Spinal cord (tissue), 10 donors: ENCODE data around the gene ZNF800. TPM values are rescaled to one million over a fixed set of nuclear protein-coding genes. Genes with fewer than 3 reads are reported as not detected.

ENCODE experiments used
- DNase-seq, 6 donors: peaks; one replicate each; pipeline versions ENCODE4 v3.0.0 to v3.0.0-alpha.2; 2013 to 2015; ENCODE audit warnings: low spot score in 6 of 6, low read depth in 4 of 6
- H3K27ac ChIP-seq: one replicate; pipeline ENCODE4 v1.5.1; 2013; ENCODE audit warnings: low read depth, low read length, control low read depth
- H3K27me3 ChIP-seq: one replicate; pipeline ENCODE4 v1.6.1; 2013; ENCODE audit warnings: low read length; ENCODE audit not compliant: control insufficient read depth, insufficient read depth
- H3K36me3 ChIP-seq: one replicate; pipeline ENCODE4 v1.6.1; 2013; ENCODE audit warnings: low read length; ENCODE audit not compliant: control insufficient read depth, insufficient read depth
- H3K4me1 ChIP-seq: one replicate; pipeline ENCODE4 v1.6.1; 2013; ENCODE audit warnings: low read length; ENCODE audit not compliant: control insufficient read depth, insufficient read depth
- H3K4me3 ChIP-seq: one replicate; pipeline ENCODE4 v1.5.1; 2013; ENCODE audit warnings: low read depth, low read length, control low read depth
- H3K9me3 ChIP-seq: one replicate; pipeline ENCODE4 v1.6.1; 2013; ENCODE audit warnings: low read length; ENCODE audit not compliant: control insufficient read depth, insufficient read depth
- WGBS: methylation state at CpG from one replicate; pipeline ENCODE4 v1.1.5; 2013; ENCODE audit warnings: missing lambda C conversion rate; ENCODE audit not compliant: insufficient coverage; 5-methylcytosine and 5-hydroxymethylcytosine counted together
- polyA plus RNA-seq, 2 donors: library from polyadenylated mRNA; unstranded; fragments of 120-200 nt; gene quantifications; one replicate each; pipeline ENCODE4 v1.2.1, GENCODE V29; 2013; ENCODE audit not compliant: insufficient read length in 2 of 2
- total RNA-seq, 2 donors: library from RNA; depleted of rRNA in 1 of 2; stranded (reverse); fragments of 120-200 nt in 1 of 2; fragments of >200 nt in 1 of 2; gene quantifications; one replicate each; pipeline versions ENCODE4 v1.2.3 to v1.2.4, GENCODE V29; 2013 to 2014
- donor health status: healthy.

ZNF800 gene
- total and polyA plus RNA-seq, 4 donors, result 18.5 to 39.5 (median 26.5) TPM

DNA sequence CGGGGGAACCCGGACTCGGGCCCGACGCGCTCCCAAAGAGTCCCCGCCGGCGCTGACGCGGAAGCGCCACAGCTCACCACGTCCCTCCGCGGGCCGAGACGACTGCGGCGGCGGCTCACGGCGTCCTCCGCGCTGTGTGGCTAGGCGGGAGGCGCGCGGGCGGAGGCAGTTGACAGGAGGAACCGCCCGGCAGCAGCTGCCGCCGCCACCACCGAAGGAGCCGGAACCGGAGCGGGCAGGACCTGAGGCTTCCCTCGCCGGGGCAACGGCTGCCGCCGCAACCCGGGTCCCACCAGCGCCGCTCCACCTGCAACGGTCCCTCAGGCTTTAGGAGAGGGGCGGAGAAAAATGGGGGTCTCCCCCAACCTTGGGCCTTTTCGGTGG is 334 bp downstream of the ZNF800 start:
- Histone ChIP-seq H3K27me3 (no peaks in the 10 kb centered on the region), H3K4me3 (peak overlapping the region; percentile 82), H3K27ac (peak overlapping the region; percentile 85), H3K4me1 (peaks cover 12% of the 10 kb centered on the region), H3K36me3 (peaks cover 3% of the 10 kb centered on the region), H3K9me3 (no peaks in the 10 kb centered on the region)
- WGBS, result under 1% methylated on average over 44 of the region's 48 CpGs
- peak in 5 of 6 donors; percentile 24 to 80 (median 26) for DNase-seq

DNA sequence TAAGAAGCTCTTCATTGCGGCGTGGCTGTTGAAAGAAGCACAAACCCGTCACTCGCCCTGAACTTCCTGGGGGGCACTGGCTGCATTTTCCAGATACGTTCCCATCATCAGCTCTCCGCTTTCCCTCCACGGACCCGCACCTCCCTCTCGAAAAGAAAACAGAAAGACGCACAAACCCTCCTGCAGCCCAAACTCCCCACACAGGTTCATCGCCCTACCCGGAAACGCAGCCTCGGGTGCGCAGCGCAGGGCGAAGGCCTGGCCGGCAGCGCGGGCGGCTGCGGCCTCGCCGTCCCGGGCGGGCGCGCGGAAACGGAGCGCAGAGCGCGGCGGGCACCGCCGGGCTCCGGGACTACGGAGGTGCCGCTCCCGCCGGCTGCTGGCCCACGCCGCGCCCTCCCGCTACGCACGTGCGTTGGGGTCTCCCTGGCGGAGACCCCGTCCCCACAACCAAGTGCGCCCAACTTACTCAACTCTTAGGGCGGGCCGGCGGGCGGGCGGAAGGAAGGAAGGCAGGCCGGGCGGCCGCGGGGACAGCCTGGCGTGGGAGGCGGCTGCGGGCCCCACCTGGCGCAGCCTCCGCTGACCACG is 822 bp downstream of the ZNF800 start:
- no peak overlapping the region for H3K27ac ChIP-seq
- WGBS, result under 1% methylated on average over 66 of the region's 66 CpGs
- peak in 2 of 6 donors; percentile 14 to 26 for DNase-seq

DNA sequence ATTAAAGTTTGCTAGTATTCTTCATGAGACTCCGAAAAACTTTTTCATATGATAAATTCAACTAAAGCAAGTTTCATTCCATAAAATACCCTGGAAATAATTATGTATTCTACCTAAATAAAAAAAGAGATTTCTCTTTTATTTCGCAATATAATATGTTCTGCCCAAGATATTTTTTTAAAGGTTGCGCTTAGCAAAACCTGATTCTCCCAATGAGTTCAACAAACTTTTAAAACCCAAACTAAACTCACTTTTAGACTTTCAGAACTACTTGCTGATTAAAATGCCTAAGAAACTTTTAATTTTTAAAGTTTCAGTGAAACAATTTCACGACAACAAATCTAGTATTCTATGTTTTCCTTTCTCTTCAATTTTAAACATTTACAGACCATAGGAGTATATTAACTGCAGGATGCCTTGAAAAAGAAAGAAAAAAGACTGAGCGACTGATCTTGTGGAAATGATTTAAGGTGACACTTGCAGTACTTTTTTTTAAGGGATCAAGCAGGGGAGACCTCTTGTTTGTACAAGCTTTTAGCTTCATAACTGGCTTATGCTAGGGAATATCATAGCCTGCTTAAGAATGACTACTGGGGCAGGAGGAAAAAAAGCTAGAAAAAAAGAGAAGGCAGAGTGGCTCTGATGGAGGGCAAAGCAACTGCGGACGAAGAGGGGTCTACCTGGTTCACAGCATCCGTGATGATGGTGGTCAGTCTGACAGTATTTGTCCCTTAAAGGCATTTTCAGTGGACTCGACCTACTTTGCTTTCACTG is 1.5 kb downstream of the ZNF800 start:
- Histone ChIP-seq H3K9me3 (no peaks in the 10 kb centered on the region), H3K4me3 (peak overlapping the region; percentile 82), H3K4me1 (peaks cover 12% of the 10 kb centered on the region), H3K27me3 (no peaks in the 10 kb centered on the region), H3K27ac (no peak overlapping the region), H3K36me3 (peaks cover 3% of the 10 kb centered on the region)
- no peak for DNase-seq
- WGBS, result 20% methylated on average over 5 of the region's 9 CpGs

More for the DNA sequence above, 822 bp downstream of the ZNF800 start:
- Histone ChIP-seq H3K36me3 (peaks cover 3% of the 10 kb centered on the region), H3K27me3 (no peaks in the 10 kb centered on the region), H3K9me3 (no peaks in the 10 kb centered on the region), H3K4me3 (peak overlapping the region; percentile 82), H3K4me1 (peaks cover 12% of the 10 kb centered on the region)

DNA sequence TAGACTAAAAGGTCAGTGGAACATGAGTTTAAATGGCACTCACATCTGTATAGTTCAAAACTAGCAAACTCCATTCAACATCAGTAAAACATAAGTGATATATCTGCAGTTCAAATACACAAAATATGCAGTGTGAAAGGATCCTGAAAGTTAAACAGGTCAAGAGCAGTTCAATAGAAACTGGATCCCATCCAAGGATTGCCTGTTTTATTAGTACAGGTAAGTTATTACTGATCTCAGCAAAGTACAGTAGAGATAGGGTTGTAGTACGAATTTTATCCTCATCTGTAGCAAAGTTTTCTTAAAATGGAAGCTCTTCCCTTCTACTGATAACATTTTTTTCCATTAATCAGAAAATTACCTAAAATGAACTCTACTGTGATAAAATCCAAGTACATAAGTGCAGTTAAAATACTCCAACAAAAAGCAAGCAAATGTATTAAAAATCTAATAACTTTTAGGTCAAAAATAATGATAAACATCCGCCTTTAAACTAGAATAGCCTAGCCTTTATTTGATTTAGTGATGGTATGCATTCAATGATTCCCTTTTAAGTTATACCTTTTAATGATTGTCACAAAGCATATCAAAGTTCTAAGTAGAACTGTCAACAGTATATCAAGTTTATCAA is 2.2 kb downstream of the ZNF800 start:
- Histone ChIP-seq H3K27me3 (no peaks in the 10 kb centered on the region), H3K9me3 (no peaks in the 10 kb centered on the region), H3K4me3 (no peak overlapping the region), H3K36me3 (peaks cover 3% of the 10 kb centered on the region), H3K4me1 (peaks cover 12% of the 10 kb centered on the region), H3K27ac (no peak overlapping the region)
- no CpG with 5 or more reads among the region's 2 CpGs for WGBS
- no peak for DNase-seq

GRCh38 chr7:127389321-127389720 is 3.2 kb downstream of the ZNF800 start:
- Histone ChIP-seq H3K27me3 (no peaks in the 10 kb centered on the region), H3K9me3 (no peaks in the 10 kb centered on the region), H3K27ac (no peak overlapping the region), H3K4me3 (no peak overlapping the region), H3K36me3 (peaks cover 3% of the 10 kb centered on the region), H3K4me1 (peaks cover 12% of the 10 kb centered on the region)
- DNase-seq, result no peak
- WGBS, result no CpG with 5 or more reads among the region's 1 CpG

DNA sequence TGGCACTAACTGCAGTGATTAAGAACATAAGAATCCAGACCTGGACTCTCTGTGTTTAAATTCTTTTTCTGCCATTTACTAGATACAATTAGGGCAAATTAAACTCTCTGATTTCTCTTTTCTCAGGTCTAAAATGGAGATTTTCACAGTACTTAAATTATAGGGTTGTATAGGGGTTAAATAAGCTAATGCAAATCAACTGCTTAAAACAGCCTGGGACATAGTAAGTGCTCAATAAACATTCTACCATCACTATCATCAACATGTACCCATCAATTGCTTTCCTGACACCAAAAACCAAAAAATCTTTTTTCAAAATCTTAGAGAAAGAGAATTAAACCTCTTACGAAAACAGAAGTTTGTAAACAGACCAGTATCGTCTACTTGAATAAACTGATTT is 4.5 kb downstream of the ZNF800 start:
- Histone ChIP-seq H3K4me1 (peaks cover 4% of the 10 kb centered on the region), H3K27me3 (no peaks in the 10 kb centered on the region), H3K36me3 (peaks cover 3% of the 10 kb centered on the region), H3K9me3 (no peaks in the 10 kb centered on the region), H3K4me3 (no peak overlapping the region), H3K27ac (no peak overlapping the region)
- DNase-seq, result no peak
- no CpG with 5 or more reads among the region's 2 CpGs for WGBS

GRCh38 chr7:127383123-127383835 is 9.2 kb downstream of the ZNF800 start:
- no peak for DNase-seq
- Histone ChIP-seq H3K27me3 (no peaks in the 10 kb centered on the region), H3K27ac (no peak overlapping the region), H3K36me3 (no peaks in the 10 kb centered on the region), H3K9me3 (no peaks in the 10 kb centered on the region), H3K4me1 (no peaks in the 10 kb centered on the region), H3K4me3 (no peak overlapping the region)
- WGBS, result no CpG with 5 or more reads among the region's 1 CpG

DNA sequence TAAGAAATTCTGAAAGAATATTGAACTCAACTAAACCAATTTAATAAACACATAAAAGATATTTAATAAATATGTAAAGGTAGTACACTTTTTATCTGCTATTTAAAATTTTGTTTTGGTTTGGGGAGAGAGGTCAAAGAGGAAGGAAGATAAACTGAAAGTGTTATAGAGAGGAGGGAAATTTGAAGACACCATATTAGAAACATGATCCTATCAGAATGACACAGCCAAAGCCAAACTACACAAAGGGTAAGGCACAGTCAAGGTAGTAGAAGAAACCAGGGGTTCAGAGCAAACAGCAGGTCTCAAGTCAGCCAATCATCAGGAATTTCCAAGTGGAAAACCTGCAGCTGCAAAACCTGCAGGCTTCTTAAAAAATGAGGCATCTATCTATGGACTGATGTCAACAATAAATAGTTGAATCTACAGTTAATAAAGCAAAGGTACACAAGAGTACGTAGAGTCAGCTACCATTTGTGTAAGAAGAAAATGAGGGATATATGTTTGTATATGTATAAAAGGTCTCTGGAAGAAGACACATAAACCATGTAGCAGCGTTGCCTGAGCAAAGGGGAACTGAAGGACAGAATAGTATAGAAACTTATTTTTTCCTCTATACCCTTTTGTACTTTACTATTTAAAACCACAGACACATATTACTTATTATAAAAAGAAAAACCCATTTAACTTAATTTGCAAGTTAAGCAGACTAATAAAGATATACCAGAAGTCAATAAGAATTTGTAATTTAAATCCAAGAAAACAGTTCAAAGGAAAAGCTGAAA is 10.0 kb downstream of the ZNF800 start:
- no peak overlapping the region for H3K27ac ChIP-seq
- WGBS, result no CpG with 5 or more reads among the region's 2 CpGs
- no peak for DNase-seq
- no peaks in the 10 kb centered on the region for H3K36me3 ChIP-seq
- no peaks in the 10 kb centered on the region for H3K27me3 ChIP-seq
- no peaks in the 10 kb centered on the region for H3K9me3 ChIP-seq
- H3K4me1 ChIP-seq, result no peaks in the 10 kb centered on the region
- H3K4me3 ChIP-seq, result no peak overlapping the region

GRCh38 chr7:127380479-127380878 is 12.0 kb downstream of the ZNF800 start:
- no peak overlapping the region for H3K27ac ChIP-seq
- no peaks in the 10 kb centered on the region for H3K9me3 ChIP-seq
- H3K36me3 ChIP-seq, result no peaks in the 10 kb centered on the region
- H3K4me1 ChIP-seq, result no peaks in the 10 kb centered on the region
- no peaks in the 10 kb centered on the region for H3K27me3 ChIP-seq
- no peak for DNase-seq
- H3K4me3 ChIP-seq, result no peak overlapping the region
